Measurements from ENCODE around the gene ZNF532.

The ZNF532 gene

DNA sequence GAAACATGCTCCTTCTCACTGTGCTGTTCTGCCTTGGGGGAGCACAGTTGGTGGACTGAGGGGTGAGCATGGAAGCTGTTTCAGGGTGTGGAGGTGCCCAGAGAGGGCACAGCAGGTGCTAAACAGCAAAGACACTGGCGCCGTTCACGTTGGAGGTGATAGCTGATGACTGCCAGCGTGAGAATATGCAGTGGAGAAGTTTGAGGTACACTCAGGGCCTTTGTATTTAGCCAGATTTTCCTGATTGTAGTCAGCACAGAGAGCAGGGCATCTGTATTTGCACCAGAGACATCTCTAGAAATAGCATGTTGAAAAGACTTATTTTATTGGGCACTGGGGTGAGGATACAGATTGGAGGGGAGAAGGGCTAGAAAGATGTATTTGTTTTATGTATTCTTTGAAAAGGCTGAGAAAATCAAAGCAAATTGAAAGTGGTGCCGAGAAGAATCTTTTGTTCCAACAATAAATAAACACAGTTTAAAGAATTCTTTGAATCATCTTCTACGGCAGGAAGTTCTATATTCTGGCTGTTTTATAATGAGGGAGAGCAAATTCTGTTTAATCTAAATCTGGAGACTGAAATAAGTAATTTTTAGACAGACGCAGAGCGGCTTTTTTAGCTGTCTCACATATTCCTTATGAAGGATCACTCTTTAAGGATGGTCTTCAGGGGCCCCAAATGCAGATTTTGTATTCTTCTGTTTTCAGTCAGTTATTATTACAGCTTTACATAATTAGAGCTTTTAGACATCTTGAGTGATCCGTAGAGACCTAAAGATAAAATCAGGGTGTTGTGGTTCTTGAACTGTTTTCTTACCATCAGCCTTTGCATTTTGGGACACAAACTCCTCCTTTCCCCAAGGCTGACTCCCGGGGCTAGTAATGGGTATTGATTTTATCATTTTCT lies 7.1 kb downstream of the ZNF532 start:
- DNase-seq = no peak

DNA sequence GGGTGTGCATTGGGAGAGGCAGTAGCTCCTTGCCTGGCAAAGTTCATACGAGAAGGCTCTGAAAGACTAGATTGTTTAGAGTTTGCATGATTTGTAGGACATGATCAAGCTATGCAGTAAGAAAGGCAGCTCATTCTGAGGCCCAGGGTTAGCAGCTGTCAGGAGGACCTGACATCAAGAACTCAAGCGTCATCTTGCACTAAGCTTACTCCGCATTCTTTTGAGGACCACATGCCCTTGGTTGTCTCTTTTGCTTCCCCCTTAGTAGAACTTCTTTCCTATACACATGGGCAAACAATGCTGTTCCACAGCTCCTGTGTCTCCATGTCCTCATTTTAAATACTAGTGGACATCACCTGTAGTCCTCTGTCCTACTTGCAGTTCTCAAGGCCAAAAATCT lies 14.0 kb downstream of the ZNF532 start:
- no peak for DNase-seq

DNA sequence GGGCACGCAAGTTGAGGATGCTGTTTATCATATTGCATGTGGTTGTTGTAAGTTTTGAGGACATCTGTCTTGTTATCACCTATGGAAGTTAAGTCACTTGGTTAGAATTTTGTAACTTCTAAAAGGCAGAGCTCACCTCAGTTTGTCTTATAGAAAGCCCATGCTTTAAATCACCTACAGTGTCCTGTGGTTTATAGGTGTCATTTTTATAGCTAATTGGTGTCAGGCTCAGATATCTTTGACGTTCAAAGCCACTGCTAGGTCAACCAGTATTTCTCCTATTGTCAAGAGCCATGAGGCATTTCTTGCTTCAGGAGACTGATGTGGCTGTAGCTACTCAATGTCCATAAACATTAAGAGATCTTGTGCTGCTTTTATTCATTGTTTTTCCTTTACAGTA lies 16.8 kb downstream of the ZNF532 start:
- DNase-seq = no peak

DNA sequence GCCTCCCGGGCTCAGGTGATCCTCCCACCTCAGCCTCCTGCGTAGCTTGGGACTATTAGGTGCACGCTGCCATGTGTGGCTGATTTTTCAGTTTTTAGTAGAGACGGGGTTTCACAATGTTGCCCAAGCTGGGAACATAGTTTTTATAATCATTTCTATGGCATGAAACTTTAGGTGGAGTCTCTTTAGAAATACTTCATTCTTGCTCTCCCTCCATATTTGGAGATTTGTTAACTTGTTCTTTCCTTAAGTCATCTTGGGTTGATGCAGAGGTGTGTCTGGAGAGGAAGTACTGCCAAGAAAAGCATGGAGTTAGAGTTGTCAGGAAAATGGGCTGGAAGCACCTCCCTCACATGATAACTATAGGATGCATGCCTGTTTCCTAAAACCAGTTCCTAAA lies 17.4 kb downstream of the ZNF532 start:
- DNase-seq = no peak

DNA sequence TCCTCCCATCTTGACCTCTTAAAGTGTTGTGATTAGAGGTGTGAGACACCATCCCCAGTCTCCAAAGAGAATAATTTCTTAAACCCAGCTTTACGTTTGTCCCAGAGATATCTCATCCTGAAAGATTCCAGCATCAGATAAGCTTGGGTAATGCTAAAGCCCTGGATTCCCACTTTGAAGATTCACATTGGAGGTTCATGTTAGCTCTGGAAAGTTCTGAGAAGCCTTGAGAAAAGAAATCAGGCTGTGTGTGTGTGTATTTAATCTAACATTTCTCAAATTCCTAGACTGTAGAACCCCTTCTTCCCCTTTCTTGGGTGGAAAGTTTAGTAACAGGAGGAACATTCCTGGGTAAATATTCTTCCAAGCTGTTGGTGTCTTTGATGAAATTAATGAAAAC lies 18.0 kb downstream of the ZNF532 start:
- DNase-seq = no peak

DNA sequence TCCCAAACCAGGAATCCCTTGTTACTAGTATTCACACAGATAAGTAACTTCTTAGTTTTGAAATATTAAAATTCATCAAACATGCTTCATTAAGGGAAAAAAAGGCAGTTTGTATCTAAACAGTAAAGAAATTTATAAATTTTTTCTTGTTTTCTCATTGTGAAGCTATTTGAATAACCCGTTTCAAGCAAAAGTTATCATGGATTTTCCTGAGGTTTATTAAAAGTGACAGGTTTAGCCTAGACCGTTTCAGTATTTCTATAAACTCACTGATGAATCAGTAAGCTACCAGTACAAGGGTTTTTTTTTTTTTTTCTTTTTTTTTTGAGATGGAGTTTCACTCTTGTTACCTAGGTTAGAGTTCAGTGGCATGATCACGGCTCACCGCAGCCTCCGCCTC lies 20.0 kb downstream of the ZNF532 start:
- no peak for DNase-seq

DNA sequence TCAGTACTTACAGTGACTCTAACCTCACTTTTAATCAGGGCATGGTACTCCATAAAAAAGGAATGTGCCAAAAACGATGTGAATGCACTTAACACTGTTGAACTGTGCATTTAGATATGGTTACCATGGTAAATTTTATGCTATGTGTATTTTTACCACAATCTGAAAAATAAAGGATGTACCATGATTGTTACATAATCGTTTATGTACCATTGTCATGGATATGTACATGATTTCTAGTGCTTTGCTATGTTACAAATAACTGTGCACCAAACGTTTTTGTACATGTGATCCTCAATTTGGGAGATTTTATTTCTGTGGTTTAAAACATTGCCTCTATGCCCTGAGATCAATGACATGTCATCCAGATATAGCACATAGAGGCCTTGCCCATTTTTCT lies 21.8 kb downstream of the ZNF532 start:
- DNase-seq = no peak

DNA sequence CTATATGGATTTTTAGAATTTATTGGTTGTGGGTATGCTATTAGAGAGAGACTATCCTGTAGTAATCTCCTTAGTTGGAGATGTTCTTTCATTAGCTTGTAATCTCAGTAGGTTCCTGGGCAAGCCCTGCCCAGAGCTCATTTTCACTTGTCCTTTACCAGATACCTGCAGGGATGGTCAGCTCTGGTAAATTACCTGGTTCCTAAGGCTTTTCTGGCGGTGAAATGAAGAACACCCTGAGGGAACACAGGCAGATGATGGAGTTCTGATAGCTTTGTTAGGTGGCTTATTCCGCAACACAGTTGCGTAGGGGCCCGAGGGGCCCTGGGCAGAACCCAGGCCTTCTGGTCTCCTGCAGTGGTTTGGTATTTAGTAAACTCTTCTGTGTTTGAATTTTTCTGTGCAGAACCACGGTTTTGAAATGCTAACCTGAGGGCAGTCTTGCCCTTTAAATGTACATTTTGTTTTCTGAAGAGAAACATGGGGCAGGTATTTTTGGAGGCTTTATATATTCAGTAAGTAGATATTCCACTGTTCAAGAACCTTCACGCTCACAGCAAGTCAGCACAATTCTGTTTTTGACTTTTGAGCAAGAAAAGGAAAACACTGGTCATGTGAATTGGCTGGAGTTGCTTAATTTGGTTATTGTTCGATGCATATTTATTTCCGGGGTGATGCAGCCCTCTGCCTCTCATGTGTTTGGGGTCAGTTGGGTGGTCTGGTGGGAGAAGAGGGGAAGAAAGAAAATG lies 22.4 kb downstream of the ZNF532 start:
- no peak for DNase-seq

DNA sequence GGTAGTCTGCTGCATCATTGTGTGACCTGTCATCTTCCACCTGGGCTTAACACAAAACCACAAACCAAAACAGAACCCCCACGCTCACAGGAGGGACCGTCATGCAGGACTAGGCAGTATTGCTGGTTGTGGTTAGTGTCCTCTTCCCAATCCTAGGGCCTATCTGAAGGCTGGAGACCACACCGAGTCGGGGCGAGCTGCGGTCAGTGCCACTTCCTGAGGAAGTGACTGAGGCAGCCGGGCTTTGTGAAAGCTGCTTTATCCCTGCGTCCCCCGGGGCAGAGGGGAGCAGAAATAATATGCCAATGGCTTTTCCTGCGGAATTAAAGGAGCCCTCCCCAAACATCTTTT lies 22.9 kb downstream of the ZNF532 start:
- peak; percentile 28 for DNase-seq

DNA sequence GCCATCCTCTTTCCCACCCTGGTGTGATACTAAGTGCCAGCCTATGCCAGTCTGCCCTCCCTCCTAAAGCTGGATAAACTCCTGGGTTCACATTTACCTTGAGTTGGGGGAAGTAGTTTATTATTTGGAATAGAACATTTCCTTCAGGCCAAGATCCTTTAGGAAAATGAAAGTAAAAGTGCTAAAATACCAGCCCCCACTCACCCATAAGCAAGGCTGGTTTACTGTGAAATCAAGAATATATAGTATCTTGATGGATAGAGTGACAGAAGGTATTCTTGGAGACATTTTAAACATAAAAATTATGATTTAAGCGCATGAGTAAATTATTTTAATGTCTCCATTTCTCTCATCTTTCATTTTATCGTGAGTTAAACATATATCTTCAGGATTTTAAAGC lies 27.1 kb downstream of the ZNF532 start:
- no peak for DNase-seq

DNA sequence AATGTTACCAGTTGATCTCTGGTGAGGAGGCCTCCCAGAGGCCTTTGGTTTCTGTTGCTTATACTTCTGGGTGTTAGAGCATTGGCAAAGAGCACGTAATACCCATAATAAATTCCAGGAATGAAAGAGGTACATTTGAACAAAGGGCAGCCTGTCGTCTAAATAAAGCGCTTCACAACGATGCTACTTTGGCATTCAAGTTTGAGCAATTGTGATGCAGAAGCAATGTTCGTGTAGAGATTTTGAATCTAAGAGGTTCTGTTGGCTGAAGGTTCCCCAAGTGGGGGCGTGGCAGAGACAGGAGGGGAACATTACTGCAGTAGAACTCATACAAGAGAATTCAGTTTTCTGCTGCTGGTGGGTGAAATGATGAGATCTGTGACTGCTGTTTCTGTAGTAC lies 27.8 kb downstream of the ZNF532 start:
- no peak for DNase-seq

DNA sequence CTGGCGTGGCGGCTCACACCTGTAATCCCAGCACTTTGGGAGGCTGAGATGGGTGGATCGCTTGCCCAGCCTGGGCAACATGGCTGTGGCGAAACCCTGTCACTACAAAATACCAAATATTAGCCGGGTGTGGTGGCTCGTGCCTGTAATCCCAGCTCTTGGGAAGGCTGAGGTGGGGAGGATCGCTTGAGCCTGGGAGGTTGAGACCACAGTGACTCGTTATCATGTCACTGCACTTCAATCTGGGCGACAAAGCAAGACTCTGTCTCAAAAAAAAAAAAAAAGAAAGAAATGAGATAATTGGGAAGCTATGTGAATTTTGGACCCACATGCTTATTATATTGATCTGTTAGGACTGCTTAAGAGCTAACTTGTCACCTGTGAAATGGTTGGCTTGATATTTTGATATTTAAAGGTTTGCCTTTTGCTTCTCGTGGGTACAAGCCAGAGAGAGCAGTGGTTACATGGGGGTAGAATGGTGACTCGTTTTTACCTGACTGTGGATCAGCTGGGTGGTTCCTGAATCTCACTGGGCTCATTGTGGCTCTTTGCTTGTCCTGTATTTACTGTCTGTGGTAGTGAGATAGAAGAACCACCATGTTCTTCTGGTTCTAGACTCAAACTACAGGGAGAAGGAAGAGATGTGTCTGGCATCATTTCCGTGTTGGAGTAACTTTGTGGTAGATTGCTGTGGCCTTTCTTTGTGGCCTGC lies 28.9 kb downstream of the ZNF532 start:
- DNase-seq = no peak

DNA sequence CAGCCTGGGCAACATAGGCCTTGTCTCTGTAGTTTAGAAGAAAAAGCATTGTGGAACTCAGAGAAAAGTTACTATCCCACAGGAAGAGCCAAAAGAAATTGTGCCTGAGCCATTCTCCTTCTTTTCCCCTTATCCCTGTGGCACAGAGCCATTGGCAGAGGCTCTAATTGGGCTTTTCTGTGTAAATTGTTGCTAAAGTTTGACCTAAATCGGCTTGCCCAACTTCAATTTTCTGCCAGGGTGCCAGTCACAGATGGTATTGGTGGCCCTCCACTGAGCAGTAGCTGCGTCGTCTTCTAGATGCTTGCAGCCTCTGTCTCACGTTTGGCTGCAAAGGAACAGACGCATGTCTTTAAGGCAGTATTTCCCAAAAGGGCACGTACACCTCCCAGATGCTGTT lies 30.3 kb downstream of the ZNF532 start:
- no peak for DNase-seq

DNA sequence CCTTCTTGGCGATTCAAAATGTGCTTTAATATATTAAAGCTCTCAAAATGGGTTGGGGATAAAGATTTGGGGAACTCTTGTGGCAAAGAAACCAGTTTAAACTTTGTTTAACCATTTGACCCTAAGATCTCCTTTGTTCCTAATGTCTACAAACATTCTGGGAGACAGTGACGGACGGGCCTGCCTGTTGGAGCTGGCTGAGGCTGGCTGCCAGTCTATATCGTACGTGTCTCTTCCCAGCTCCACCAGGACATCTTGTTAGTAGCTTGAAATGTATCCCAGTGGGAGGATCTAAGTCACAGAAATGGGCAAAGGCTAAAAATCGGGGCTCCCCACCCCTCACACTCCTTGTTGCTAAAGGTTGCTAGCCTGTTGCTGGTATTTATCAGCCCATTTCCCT lies 30.7 kb downstream of the ZNF532 start:
- no peak for DNase-seq

DNA sequence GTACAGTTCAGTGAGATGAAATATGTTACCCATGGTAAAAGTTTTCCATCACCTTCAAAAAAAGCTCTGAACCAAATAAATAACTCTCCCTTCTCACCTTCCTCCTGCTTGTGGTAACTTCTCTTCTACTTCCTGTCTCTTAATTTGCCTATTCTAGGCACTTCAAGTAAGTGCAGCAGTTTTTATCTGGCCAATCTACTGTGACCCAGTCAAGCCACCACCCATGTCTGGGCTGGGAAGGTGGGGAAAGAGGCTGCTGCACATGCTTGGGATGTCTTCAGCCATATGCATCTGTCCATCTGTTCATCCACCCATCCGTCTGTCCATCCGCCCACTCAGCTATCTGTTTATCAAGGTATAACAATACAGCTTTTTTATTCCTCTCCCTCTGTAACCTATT lies 31.6 kb downstream of the ZNF532 start:
- no peak for DNase-seq

DNA sequence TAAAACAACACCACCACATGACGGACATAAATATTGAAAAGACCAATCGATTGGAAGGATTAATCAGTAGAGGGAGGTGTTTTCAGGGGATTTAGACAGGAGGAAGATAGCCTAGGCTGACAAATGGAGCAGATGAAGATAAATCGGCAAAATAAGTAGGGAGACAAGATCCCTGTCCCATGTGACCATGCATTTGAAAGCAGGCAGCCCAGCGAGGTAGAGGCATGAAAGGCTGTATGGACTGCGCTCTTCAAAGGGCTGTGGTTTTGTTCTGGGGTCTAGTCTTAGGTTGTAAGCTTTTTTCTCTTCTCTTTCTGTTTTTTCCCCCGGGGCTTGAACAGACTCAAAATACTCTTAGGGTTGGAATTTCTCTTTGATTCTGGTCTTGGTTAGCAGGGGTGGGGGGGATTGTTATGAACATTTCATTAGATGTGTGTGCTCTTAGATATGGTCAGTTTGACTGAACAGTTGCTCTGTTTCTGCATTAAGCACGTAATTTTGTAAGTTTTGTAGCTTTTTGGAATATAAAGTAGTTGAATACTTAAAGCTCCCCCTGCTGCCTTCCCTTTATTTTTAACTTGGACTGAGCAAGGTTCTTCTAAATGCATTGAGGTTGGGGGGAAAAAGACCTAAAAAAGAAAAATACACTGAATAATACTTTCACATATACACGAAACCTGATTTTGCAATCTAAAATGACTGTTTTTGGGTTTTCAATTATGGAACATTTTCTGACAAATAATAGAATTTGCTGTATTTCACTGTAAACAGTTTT lies 32.2 kb downstream of the ZNF532 start:
- DNase-seq = no peak

DNA sequence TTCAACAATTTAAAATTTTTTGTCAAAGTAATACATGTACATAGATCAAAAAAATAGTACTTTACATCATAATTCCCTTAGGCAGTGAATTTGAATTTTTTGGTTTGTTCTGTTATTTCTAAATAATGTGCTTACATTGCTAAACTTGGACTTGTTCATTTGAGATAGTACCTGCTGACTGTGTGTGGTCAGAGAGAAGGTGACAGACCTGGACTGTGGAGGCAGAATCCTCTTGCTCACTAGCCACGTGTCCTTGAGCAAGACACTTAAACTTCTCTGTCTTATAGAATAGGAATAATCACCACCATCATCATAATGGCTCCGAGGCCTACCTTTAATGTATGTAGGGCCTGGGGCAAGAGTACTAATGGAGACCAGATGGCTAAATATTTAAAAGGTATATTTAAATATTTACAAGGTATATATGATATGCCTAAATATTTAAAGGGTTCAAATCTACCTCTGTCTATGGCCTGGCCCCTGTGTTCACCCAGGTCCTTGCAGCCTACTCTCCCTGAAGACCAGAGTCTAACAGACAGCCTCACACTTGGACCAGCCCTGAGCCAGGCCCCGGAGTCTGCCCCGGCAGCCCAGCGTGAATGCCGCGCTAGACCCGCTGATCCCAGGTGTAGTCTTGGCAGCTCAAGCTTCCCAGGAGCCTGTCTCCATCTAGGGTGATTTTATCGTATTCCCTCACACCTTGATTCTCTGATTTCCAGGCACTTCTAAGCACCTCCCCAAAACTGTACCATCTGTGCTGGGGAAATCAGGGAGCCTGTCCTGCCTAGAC lies 33.5 kb downstream of the ZNF532 start:
- DNase-seq = no peak

DNA sequence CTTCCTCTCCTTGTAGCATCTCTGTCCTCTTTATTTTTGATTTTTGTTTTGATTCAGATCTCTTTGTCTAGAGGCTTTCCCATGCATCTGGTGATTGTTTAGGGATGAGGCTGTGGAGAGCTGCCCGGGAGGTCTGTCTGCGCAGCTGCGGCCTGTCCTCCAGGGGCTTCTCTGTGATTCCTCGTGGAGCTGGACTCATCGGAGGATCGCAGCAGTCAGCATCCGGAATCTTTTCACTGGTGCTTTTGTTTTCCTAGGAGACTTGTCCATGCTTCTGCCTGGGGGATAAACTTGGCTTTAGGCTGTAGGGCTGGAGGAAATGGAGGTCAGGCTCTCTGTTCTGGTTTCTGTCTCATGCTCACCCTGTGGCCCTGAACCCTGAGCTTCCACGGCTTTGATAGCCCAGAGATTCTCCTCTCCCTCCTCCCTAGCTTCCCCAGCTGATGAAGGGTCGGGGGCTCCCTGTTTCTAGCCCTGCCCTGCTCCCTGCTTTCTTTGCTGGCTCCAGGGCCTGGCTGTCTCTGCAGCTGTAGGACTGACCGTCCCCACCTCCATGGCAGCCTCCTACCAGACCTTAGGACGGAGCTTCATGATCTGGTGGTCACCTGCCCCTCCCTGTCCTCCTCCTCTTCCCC lies 35.5 kb downstream of the ZNF532 start:
- DNase-seq = no peak

DNA sequence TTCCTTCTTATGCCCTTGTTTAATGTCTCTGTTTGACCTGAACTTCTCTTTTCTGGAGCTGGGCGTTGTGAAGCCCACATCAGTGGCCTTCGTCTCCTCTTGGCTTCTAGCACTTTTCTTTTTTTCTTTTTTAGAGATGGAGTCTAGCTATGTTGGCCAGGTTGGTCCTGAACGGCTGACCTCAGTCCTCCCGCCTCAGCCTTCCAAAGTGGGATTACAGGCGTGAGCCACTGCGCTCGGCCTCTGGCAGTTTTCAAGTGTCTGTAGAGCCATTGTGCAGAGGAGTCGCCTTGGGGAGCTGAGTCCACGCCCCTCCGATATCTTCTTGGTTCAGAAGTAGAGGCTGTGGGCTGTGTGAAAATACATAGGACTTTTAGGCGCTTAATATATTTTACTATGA lies 36.5 kb downstream of the ZNF532 start:
- DNase-seq = no peak

DNA sequence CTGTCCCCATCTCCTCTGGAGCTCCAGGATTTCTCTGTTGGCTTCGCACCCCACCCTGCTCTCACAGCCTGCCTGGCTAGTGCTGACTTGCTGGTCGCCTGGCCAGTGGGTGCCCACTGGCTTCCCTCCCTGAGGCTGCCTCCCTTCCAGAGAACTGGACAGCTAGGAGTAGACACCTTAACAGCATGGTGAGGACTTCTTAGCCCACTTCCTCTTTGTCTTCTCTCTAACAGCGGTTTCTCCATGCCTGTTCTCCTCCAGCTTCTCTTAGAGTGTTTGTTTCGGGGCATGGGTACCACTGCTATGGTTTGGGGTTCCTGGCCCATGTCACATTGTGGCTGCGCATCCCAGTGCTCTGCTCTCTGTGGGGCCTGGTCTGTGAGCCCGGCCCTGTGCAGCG lies 37.1 kb downstream of the ZNF532 start:
- no peak for DNase-seq

DNA sequence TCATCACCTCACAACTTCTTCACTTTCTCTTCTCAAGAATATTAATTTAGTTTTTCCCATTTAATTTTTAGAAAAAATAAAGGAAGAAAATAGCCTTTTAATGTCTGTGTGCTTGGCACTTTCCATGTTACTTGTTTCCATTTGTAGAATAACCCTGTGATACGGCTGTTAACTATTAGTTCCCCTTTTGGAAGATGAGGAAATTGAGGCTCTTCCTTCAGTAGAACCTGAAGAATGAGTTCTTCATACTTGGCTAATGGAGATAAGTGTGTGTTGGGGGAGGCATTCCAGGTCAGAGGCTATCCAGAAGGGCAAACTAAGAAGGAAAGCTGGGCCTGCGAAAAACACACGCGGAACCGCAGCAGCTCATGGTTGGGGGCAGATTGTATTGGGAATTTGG lies 38.3 kb downstream of the ZNF532 start:
- no peak for DNase-seq

DNA sequence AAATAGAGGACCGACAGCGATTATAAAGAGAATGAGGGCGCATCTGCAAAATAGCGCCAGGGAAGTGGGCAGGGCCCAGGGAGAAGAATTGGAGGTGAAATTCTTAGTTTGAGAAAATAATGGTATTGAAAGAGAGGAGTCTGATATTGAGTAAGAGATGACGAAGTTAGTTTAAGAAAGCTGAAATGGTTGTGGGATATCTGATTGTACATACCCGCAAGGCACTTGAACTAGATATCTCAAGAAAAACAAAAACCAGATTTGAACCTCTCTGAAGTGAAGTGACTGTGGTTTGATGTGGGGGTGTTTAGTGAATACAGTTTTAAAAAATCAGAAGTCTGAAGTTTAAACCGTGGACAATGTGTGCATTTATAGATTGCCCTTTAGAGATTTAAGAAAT lies 38.9 kb downstream of the ZNF532 start:
- DNase-seq = no peak
